WTC11 (cell line): ENCODE measurements around the gene TEX52. TPM values are rescaled to one million over a fixed set of nuclear protein-coding genes. Genes with fewer than 3 reads are reported as not detected.

Source experiments
- ATF1 ChIP-seq: sonication (generic); formaldehyde crosslinking; IDR thresholded peaks from 2 replicates; pipeline ENCODE4 v1.8.1; 2023; ENCODE audit warnings: mild to moderate bottlenecking, moderate library complexity, missing genetic modification reagents
- ATF2 ChIP-seq: sonication (generic); formaldehyde crosslinking; IDR thresholded peaks from 2 replicates; pipeline ENCODE4 v1.8.1; 2022; ENCODE audit warnings: low read depth, missing genetic modification reagents, borderline replicate concordance
- CBFB ChIP-seq: sonication (generic); formaldehyde crosslinking; IDR thresholded peaks from 2 replicates; pipeline ENCODE4 v1.8.1; 2022; ENCODE audit warnings: mild to moderate bottlenecking, low read depth, missing genetic modification reagents
- CDX4 ChIP-seq: fragments of 250-450 bp; sonication (Bioruptor Pico); IDR thresholded peaks from 2 replicates; pipeline ENCODE4 v1.9.0; 2021; ENCODE audit warnings: moderate library complexity, mild to moderate bottlenecking, inconsistent platforms, borderline replicate concordance
- CTCF ChIP-seq: fragments of 200-600 bp; IDR thresholded peaks from 2 replicates; pipeline ENCODE4 v1.8.0; 2022; ENCODE audit warnings: antibody characterized with exemption
- E2F1 ChIP-seq: sonication (generic); formaldehyde crosslinking; IDR thresholded peaks from 2 replicates; pipeline ENCODE4 v1.8.0; 2022; ENCODE audit warnings: mild to moderate bottlenecking, missing genetic modification reagents
- ERG ChIP-seq: fragments of 250-450 bp; sonication (Bioruptor Pico); IDR thresholded peaks from 2 replicates; pipeline ENCODE4 v1.8.0; 2021; ENCODE audit warnings: mild to moderate bottlenecking
- ESRRA ChIP-seq: sonication (generic); formaldehyde crosslinking; IDR thresholded peaks from 2 replicates; pipeline ENCODE4 v1.8.1; 2022; ENCODE audit warnings: mild to moderate bottlenecking, missing genetic modification reagents, borderline replicate concordance
- ETV6 ChIP-seq: sonication (generic); formaldehyde crosslinking; IDR thresholded peaks from 2 replicates; pipeline ENCODE4 v1.8.1; 2022; ENCODE audit warnings: mild to moderate bottlenecking, missing genetic modification reagents
- FOXP4 ChIP-seq: sonication (generic); formaldehyde crosslinking; IDR thresholded peaks from 2 replicates; pipeline ENCODE4 v1.8.0; 2022; ENCODE audit warnings: mild to moderate bottlenecking, missing genetic modification reagents
- GABPB1 ChIP-seq: sonication (generic); formaldehyde crosslinking; IDR thresholded peaks from 2 replicates; pipeline ENCODE4 v1.8.1; 2023; ENCODE audit warnings: mild to moderate bottlenecking, missing genetic modification reagents
- GTF2I ChIP-seq: fragments of 250-450 bp; sonication (Bioruptor Pico); conservative IDR thresholded peaks from 2 replicates; pipeline ENCODE4 v1.4.0; 2021; ENCODE audit warnings: mild to moderate bottlenecking
- JAZF1 ChIP-seq: fragments of 250-450 bp; sonication (Bioruptor Pico); IDR thresholded peaks from 2 replicates; pipeline ENCODE4 v1.9.0; 2021; ENCODE audit warnings: moderate library complexity, mild to moderate bottlenecking, inconsistent platforms
- JUN ChIP-seq: sonication (generic); formaldehyde crosslinking; IDR thresholded peaks from 2 replicates; pipeline ENCODE4 v1.8.0; 2023; ENCODE audit warnings: mild to moderate bottlenecking, missing genetic modification reagents
- MAX ChIP-seq: sonication (generic); formaldehyde crosslinking; IDR thresholded peaks from 2 replicates; pipeline ENCODE4 v1.8.0; 2022; ENCODE audit warnings: mild to moderate bottlenecking, missing genetic modification reagents
- MXD4 ChIP-seq: fragments of 250-450 bp; sonication (Bioruptor Pico); IDR thresholded peaks from 2 replicates; pipeline ENCODE4 v1.8.0; 2021; ENCODE audit warnings: mild to moderate bottlenecking, moderate library complexity, borderline replicate concordance
- NFATC4 ChIP-seq: fragments of 250-450 bp; sonication (Bioruptor Pico); IDR thresholded peaks from 2 replicates; pipeline ENCODE4 v1.9.0; 2021; ENCODE audit warnings: mild to moderate bottlenecking
- OVOL2 ChIP-seq: fragments of 250-450 bp; sonication (Bioruptor Pico); IDR thresholded peaks from 2 replicates; pipeline ENCODE4 v1.9.0; 2021; ENCODE audit warnings: mild to moderate bottlenecking, borderline replicate concordance
- PREB ChIP-seq: sonication (generic); formaldehyde crosslinking; IDR thresholded peaks from 2 replicates; pipeline ENCODE4 v1.8.1; 2022; ENCODE audit warnings: mild to moderate bottlenecking, missing genetic modification reagents, moderate library complexity, borderline replicate concordance
- RORB ChIP-seq: fragments of 250-450 bp; sonication (Bioruptor Pico); IDR thresholded peaks from 2 replicates; pipeline ENCODE4 v1.9.0; 2021; ENCODE audit warnings: mild to moderate bottlenecking
- TCF7 ChIP-seq: sonication (generic); formaldehyde crosslinking; IDR thresholded peaks from 2 replicates; pipeline ENCODE4 v1.8.0; 2022; ENCODE audit warnings: mild to moderate bottlenecking, low read depth, missing genetic modification reagents, moderate library complexity
- TEAD4 ChIP-seq: sonication (generic); formaldehyde crosslinking; IDR thresholded peaks from 2 replicates; pipeline ENCODE4 v1.8.0; 2022; ENCODE audit warnings: mild to moderate bottlenecking, missing genetic modification reagents
- TP53 ChIP-seq: sonication (generic); formaldehyde crosslinking; IDR thresholded peaks from 2 replicates; pipeline ENCODE4 v1.8.1; 2023; ENCODE audit warnings: mild to moderate bottlenecking, missing genetic modification reagents
- ZBTB43 ChIP-seq: sonication (generic); formaldehyde crosslinking; IDR thresholded peaks from 2 replicates; pipeline ENCODE4 v1.8.1; 2023; ENCODE audit warnings: mild to moderate bottlenecking, missing genetic modification reagents
- ZMAT4 ChIP-seq: fragments of 250-450 bp; sonication (Bioruptor Pico); IDR thresholded peaks from 2 replicates; pipeline ENCODE4 v1.9.0; 2021; ENCODE audit warnings: mild to moderate bottlenecking
- ZNF263 ChIP-seq: sonication (generic); formaldehyde crosslinking; IDR thresholded peaks from 2 replicates; pipeline ENCODE4 v1.8.1; 2022; ENCODE audit warnings: low read depth, mild to moderate bottlenecking, moderate library complexity, missing genetic modification reagents
- ZNF317 ChIP-seq: sonication (generic); formaldehyde crosslinking; IDR thresholded peaks from 2 replicates; pipeline ENCODE4 v1.8.1; 2023; ENCODE audit warnings: low read depth, mild to moderate bottlenecking, moderate library complexity, missing genetic modification reagents, borderline replicate concordance
- total RNA-seq: library from RNA; stranded (reverse); gene quantifications from 3 replicates; pipeline ENCODE4 v1.2.3, GENCODE V29; 2021

The TEX52 gene
- total RNA-seq, 1 experiment from 2014 or later = not detected

GRCh38 chr12:2877047-2877952, 20.5 kb upstream of the TEX52 start, which contains the start of the genes FOXM1 and RHNO1 (continued):
- TF ChIP-seq GTF2I (CRISPR knock-in tag) (no peak), GABPB1 (CRISPR knock-in tag) (peak; percentile 55; the same call in 1 of the 2 replicates), NFATC4 (CRISPR knock-in tag) (no peak), OVOL2 (no peak), MXD4 (CRISPR knock-in tag) (no peak), ESRRA (CRISPR knock-in tag) (no peak), TCF7 (CRISPR knock-in tag) (no peak), ATF2 (CRISPR knock-in tag) (no peak), TEAD4 (CRISPR knock-in tag) (no peak), ZMAT4 (CRISPR knock-in tag) (no peak), RORB (CRISPR knock-in tag) (no peak), ATF1 (CRISPR knock-in tag) (no peak), MAX (CRISPR knock-in tag) (0 out of 2 replicates have a peak, but pooled peaks have one; percentile 56), ERG (CRISPR knock-in tag) (0 out of 2 replicates have a peak, but pooled peaks have one; percentile 19), PREB (CRISPR knock-in tag) (peak; percentile 65; the same call in 1 of the 2 replicates), ZNF263 (CRISPR knock-in tag) (no peak), JAZF1 (CRISPR knock-in tag) (no peak), CTCF (no peak), FOXP4 (peak; percentile 55; the same call in 1 of the 2 replicates), ZBTB43 (CRISPR knock-in tag) (no peak), ETV6 (CRISPR knock-in tag) (peak; percentile 55; the same call in 1 of the 2 replicates), CBFB (CRISPR knock-in tag) (no peak), JUN (CRISPR knock-in tag) (peak; percentile 70; the same call in 1 of the 2 replicates), E2F1 (peak; percentile 83; the same call in 1 of the 2 replicates), CDX4 (no peak), ZNF317 (CRISPR knock-in tag) (no peak), TP53 (CRISPR knock-in tag) (peak; percentile 81)
